ENCODE results near the gene SMTNL2.

SMTNL2 gene

GRCh38 chr17:4545217-4545951 lies 38.9 kb upstream of the SMTNL2 start:
- ATAC-seq, result no peak
- DNase-seq, result no peak

GRCh38 chr17:4547118-4547906 lies 37.0 kb upstream of the SMTNL2 start:
- no peak for DNase-seq
- no peak for ATAC-seq

- ATAC-seq, result no peak
- DNase-seq, result peak; percentile 2
Observed at GRCh38 chr17:4548061-4548461, 36.3 kb upstream of the SMTNL2 start.

DNA sequence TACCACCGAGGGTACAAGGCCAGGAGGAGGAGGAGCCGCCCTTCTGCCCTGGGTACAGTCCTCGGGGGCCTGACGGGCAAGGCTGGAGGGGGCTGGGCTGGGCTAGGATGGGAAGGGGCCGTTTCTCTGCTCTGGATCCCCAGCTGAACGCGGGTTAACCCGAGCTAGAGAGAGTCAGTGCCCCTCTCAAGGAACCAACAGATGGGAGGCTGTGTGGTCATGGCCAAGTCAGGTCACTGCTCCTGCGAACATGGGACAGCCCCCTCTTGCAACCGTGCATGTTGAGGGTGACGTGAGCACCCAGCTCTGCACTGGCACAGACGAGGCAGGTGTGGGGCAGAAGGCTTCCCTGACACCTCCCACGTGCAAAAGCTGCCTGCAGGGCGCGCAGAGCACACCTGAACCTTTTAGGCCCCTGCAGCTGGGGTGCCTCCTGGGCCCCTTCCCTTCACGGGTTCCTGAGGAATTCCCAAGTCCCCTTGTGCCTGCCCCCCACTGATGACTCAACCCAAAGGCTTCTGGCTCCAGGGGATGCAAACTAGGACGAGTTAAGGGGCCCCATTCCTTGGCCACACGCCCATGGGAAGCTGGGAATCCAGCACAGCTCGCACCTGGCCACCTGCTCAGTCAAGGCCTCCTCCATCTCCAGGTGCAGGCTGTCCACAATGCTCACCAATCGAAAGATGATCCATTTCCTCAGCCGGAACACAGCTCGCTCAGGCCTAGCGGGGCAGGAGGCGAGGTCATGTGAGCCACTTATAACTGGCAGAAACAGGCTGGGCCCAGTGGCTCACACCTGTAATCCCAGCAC lies 35.4 kb upstream of the SMTNL2 start:
- ATAC-seq (no peak), DNase-seq (peak; percentile 3)

GRCh38 chr17:4549781-4550533 lies 34.4 kb upstream of the SMTNL2 start:
- DNase-seq (peak; percentile 2), ATAC-seq (no peak)

DNA sequence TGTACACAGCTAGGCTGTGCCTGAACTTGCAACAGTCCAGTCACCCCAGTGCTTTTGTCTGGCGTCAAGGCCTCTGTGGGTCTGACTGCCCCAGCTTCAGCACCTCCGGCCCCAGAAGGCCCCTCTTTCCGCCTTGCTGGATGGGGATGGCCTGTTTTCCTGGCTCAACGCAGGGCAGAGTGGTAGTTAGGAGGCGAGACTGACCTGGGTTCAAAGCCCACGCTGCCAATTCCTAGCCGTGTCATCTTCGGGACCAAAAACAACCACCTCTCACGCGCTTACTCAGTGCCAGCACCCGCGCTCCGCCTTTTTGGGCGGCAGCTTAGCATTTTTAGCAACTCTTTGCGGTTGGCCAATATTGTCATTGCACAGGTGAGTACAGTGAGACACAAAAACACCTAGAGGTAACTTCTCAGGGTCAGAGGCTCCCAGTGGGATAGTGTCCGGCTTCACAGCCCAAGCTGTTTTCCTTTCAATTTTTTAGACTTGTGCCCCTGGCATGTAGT lies 33.7 kb upstream of the SMTNL2 start:
- ATAC-seq (no peak), DNase-seq (peak; percentile 2)

GRCh38 chr17:4551141-4551540 lies 33.2 kb upstream of the SMTNL2 start:
- ATAC-seq (no peak), DNase-seq (peak; percentile 32)

DNA sequence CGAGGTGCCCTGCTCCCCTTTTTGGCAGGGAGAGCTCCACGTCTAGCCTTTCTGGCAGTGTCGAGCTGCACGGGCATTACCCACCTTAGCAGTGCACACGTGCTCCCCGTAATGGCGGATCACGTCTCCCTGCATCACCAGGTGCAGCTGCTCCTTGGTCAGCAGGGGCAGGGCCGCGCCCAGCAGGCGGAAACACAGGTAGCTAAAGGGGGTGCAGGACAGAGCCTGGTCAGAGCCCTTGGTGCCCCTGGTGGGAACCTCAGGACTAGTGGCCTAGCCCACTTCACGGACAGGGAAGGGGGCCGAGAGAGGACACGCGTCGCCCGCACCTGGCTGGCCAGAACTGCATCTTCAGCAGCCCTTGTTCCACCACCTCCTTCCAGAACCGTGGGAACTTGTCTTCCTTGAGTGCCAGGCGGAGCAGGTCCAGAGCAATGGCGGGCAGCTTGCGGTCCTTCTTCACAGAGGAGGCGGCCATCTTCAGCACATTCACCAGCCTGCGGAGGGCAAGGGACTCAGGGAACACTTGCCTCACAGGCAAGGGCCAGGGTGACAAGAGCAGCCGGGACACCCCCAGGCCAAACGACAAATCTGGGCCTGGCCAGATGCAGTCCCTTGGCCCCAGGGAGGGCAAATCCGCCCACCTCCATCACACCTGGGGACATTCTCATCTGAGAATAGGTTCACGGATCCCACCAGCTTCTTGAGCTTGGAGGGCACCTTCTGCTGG lies 32.4 kb upstream of the SMTNL2 start:
- no peak for DNase-seq
- no peak for ATAC-seq

- DNase-seq (no peak), ATAC-seq (no peak)
Observed at GRCh38 chr17:4553669-4554068, 30.7 kb upstream of the SMTNL2 start.

DNA sequence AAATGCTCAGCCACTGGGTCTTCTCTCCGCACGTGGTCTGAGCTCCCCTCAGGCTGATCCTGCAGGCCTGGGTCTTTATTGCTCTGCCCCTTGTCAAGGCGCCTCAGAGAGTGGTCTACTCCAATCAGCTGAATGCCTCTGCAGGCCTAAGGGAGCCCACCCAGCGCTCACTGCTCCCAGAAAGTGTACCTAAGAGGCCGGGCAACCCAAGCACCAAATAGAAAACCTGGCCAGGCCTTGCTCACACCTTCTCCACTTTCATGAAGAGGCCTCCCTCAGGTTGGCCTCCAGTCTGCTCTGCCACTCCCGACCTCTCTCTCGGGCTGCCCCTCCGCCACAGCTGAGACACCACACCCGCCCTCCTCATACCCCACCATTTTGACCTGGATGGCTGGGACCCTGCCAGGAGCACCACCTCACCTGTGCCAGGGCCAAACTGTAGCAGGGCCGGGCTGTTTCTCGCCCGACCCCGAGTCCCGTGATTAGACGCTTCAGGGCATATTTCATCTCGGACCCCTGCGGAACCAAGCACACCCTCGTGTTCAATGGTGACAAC lies 29.8 kb upstream of the SMTNL2 start:
- DNase-seq (peak; percentile 24), ATAC-seq (no peak)

GRCh38 chr17:4554997-4555799 lies 29.1 kb upstream of the SMTNL2 start, which contains the start of gene MYBBP1A:
MYBBP1A (minus strand) TSS chr17:4555384; CDS start chr17:4555324, 60 bp downstream.
- peak; percentile 99 for DNase-seq

GRCh38 chr17:4555873-4556759 lies 28.2 kb upstream of the SMTNL2 start:
- no peak for DNase-seq
- ATAC-seq, result no peak

More at GRCh38 chr17:4554997-4555799, 29.1 kb upstream of the SMTNL2 start, which contains the start of gene MYBBP1A:
- peak; percentile 96 for ATAC-seq

- no peak for DNase-seq
- no peak for ATAC-seq
Observed at GRCh38 chr17:4556996-4557395, 27.3 kb upstream of the SMTNL2 start.

DNA sequence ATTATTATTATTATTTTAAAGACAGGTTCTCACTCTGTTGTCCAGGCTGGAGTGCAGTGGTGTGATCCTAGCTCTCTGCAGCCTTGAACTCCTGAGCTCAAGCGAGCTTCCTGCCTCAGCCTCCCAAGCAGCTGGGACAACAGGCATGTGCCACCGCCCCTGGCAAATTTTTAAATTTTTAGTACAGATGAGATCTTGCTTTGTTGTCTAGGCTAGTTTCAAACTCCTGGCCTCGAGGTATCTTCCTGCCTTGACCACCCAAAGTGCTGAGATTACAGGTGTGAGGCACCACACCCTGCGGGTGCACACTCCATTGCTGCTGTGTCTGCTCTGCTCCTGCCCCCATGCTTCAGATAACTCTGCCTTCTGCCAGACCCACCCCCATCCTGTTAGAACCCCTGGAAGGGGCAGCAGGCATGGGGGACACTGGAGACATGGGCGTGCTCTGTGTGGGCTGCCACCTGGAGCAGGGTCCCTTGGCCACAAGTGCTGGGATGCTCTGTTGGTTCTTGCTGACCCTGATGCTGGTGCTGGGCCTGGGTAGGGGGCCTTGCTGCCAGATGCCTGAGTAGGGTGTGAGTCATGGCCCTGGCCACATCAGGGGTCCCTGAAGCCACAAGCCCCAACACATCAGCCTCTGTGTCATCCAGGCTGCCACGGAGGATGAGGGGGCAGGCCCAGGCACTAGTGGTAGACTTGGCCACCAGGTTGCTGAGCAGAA lies 26.5 kb upstream of the SMTNL2 start:
- no peak for ATAC-seq
- DNase-seq, result no peak

GRCh38 chr17:4558347-4558971 lies 25.9 kb upstream of the SMTNL2 start:
- ATAC-seq, result no peak

DNA sequence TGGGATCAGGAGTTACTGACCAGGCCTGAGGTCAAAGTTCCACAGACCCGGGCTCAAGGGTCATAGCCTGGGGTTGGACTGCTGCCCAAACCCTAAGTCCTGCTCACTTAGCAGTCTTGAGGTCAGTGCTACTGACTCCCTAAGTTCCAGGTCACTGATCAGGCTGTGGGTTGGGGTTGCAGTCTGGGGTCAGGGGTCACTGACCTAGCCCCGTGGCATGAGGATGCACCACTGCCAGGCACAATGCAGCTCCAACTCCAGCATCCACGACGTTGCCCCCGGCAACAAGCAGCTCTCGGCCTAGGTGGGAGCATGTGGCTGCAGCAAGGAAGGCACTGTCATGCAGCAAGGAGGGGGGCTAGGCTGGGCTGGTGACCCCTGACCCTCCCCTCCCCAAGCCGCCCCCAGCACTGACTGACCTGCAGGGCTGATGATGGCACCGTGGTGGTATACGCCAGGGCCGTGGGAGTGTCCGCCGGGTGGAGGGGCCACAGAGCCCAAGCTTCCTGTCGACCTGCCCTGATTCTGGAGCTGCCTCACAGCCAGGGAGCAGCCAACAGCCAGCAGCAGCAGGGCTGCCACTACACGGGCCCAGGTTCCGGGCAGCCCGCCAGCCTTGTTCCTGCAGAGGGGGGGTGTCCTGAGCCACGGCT lies 25.1 kb upstream of the SMTNL2 start:
- ATAC-seq (no peak), DNase-seq (no peak)

More at GRCh38 chr17:4558347-4558971, 25.9 kb upstream of the SMTNL2 start:
- no peak for DNase-seq

GRCh38 chr17:4559966-4560365 lies 24.4 kb upstream of the SMTNL2 start:
- ATAC-seq, result no peak
- no peak for DNase-seq

Data from stimulated activated naive CD8-positive, alpha-beta T cell treated with anti-CD3 and anti-CD28 coated beads, Interleukin-15, Interleukin-2, amounts not matched to agents 100 U/mL and 50 U/mL, for 24 hours (primary cell).